ENCODE measurements around the gene CPLX3. TPM values are rescaled to one million over a fixed set of nuclear protein-coding genes. Genes with fewer than 3 reads are reported as not detected.
A peak's percentile ranks its signal among the peaks of the same experiment; 100 is the strongest.

CPLX3 gene
- total and polyA plus RNA-seq, 10 of the 15 experiments (the other 5 are each of a cell fraction or from before 2014, with no cell fraction given), result 0.02 to 0.04 TPM; not detected in 8

DNA sequence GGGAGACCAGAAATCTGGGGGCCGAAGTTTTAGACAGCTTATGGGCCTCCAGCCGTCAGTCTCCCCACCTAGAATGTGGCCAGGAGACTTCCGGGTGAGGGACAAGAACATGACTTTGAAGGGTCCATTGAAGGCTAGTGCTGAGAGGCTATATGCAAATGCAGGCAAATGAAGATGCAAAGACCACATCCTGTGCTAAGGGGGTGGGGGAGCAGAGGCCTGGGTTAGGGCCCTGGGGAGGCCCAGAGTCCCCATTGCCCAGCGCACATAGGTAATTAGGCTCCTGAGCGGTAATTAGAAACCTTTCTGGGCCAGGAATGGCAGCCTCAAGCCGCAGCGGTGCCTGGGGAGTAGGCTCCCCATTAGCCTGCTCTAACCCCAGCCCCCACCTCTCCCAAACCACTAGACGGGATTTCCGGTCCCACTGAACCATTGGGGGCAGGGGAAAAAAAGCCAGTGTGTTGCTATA is 37.7 kb upstream of the CPLX3 start (continued):
- TF ChIP-seq ZBTB40 (IDR thresholded peaks at IDR 0.05; ENCODE audit: borderline replicate concordance) (0 out of 2 replicates have a peak, but pooled peaks have one; percentile 41), KDM1A (IDR thresholded peaks at IDR 0.05; ENCODE audit: borderline replicate concordance) (no peak), CEBPB (IDR thresholded peaks at IDR 0.05; ENCODE audit: borderline replicate concordance in 1 of 2, low read depth in 2 of 2, low read length in 2 of 2) (no peak), BMI1 (IDR thresholded peaks at IDR 0.05; ENCODE audit: borderline replicate concordance) (peak; percentile 64), SP1 (IDR thresholded peaks at IDR 0.05; ENCODE audit: low read depth, low read length) (peak; percentile 80), ESRRA (IDR thresholded peaks at IDR 0.05; ENCODE audit: low read length) (peak; percentile 82), RELA (IDR thresholded peaks at IDR 0.05; ENCODE audit: borderline replicate concordance, partially characterized antibody) (no peak), ZNF217 (IDR thresholded peaks at IDR 0.05) (peak; percentile 58), WRNIP1 (IDR thresholded peaks at IDR 0.05; ENCODE audit: borderline replicate concordance, low read depth, low read length) (no peak), YY1 (IDR thresholded peaks at IDR 0.05; ENCODE audit: low read depth, low read length) (peak; percentile 82), MEF2B (IDR thresholded peaks at IDR 0.05; ENCODE audit: partially characterized antibody, poor library complexity, severe bottlenecking) (peak; percentile 99), CREB1 (IDR thresholded peaks at IDR 0.05; ENCODE audit: low read depth) (no peak), ATF7 (IDR thresholded peaks at IDR 0.05; ENCODE audit: low read depth) (peak; percentile 71; the same call in 1 of the 2 replicates), ZNF274 (IDR thresholded peaks at IDR 0.05; ENCODE audit: insufficient read depth, insufficient read length) (no peak), NR2C1 (IDR thresholded peaks at IDR 0.05) (peak; percentile 39), DPF2 (IDR thresholded peaks at IDR 0.05) (peak; percentile 94), SREBF1 (IDR thresholded peaks at IDR 0.05; ENCODE audit: low read length) (peak; percentile 50), BRCA1 (IDR thresholded peaks at IDR 0.05; ENCODE audit: low read depth, low read length) (no peak; the same call in 1 of the 2 replicates), RUNX3 (IDR thresholded peaks at IDR 0.05; ENCODE audit: low read length) (no peak), ZNF622 (IDR thresholded peaks at IDR 0.05) (no peak), IKZF2 (IDR thresholded peaks at IDR 0.05) (peak; percentile 97 to 99), SREBF2 (IDR thresholded peaks at IDR 0.05; ENCODE audit: low read length) (no peak), MXI1 (IDR thresholded peaks at IDR 0.05; ENCODE audit: low read depth, low read length) (peak; percentile 39; the same call in 1 of the 2 replicates), TAF1 (IDR thresholded peaks at IDR 0.05; ENCODE audit: borderline replicate concordance, low read depth, low read length) (peak; percentile 98), RB1 (IDR thresholded peaks at IDR 0.05; ENCODE audit: borderline replicate concordance) (no peak; the same call in 1 of the 2 replicates)
- TF ChIP-seq, protein P1, sequence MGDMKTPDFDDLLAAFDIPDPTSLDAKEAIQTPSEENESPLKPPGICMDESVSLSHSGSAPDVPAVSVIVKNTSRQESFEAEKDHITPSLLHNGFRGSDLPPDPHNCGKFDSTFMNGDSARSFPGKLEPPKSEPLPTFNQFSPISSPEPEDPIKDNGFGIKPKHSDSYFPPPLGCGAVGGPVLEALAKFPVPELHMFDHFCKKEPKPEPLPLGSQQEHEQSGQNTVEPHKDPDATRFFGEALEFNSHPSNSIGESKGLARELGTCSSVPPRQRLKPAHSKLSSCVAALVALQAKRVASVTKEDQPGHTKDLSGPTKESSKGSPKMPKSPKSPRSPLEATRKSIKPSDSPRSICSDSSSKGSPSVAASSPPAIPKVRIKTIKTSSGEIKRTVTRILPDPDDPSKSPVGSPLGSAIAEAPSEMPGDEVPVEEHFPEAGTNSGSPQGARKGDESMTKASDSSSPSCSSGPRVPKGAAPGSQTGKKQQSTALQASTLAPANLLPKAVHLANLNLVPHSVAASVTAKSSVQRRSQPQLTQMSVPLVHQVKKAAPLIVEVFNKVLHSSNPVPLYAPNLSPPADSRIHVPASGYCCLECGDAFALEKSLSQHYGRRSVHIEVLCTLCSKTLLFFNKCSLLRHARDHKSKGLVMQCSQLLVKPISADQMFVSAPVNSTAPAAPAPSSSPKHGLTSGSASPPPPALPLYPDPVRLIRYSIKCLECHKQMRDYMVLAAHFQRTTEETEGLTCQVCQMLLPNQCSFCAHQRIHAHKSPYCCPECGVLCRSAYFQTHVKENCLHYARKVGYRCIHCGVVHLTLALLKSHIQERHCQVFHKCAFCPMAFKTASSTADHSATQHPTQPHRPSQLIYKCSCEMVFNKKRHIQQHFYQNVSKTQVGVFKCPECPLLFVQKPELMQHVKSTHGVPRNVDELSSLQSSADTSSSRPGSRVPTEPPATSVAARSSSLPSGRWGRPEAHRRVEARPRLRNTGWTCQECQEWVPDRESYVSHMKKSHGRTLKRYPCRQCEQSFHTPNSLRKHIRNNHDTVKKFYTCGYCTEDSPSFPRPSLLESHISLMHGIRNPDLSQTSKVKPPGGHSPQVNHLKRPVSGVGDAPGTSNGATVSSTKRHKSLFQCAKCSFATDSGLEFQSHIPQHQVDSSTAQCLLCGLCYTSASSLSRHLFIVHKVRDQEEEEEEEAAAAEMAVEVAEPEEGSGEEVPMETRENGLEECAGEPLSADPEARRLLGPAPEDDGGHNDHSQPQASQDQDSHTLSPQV (IDR thresholded peaks at IDR 0.05), result no peak

All from GM12878 (cell line).